Aorta (tissue), 5 donors: ENCODE data around the gene SLX4IP. TPM values are rescaled to one million over a fixed set of nuclear protein-coding genes. Genes with fewer than 3 reads are reported as not detected.

Experiments used
- ATAC-seq: fragments of 200-7000 bp; cut with Tn5 transposase; one replicate; pipeline ENCODE4 v1.9.1; 2022; ENCODE audit warnings: moderate library complexity; ENCODE audit not compliant: low FRiP score
- DNase-seq, 2 donors: peaks; one replicate each; pipeline ENCODE4 v3.0.0-alpha.2; 2020
- H3K27ac ChIP-seq, 2 donors: one replicate each; pipeline ENCODE4 v1.5.1; 2013; ENCODE audit warnings: low read length in 2 of 2, mild to moderate bottlenecking in 2 of 2, moderate library complexity in 2 of 2, control low read depth in 1 of 2, inconsistent platforms in 1 of 2, low read depth in 1 of 2
- H3K27me3 ChIP-seq, 2 donors: one replicate each; pipeline ENCODE4 v1.6.1; 2013; ENCODE audit warnings: control low read depth in 1 of 2, low read length in 1 of 2, mild to moderate bottlenecking in 1 of 2, moderate library complexity in 1 of 2; ENCODE audit not compliant: insufficient read depth in 2 of 2, control insufficient read depth in 1 of 2
- H3K36me3 ChIP-seq, 2 donors: one replicate each; pipeline ENCODE4 v1.6.1; 2013; ENCODE audit warnings: control low read depth in 1 of 2, low read length in 1 of 2, mild to moderate bottlenecking in 1 of 2; ENCODE audit not compliant: insufficient read depth in 2 of 2, control insufficient read depth in 1 of 2
- H3K4me1 ChIP-seq, 2 donors: one replicate each; pipeline ENCODE4 v1.6.1; 2013; ENCODE audit warnings: low read length in 2 of 2, control low read depth in 1 of 2, mild to moderate bottlenecking in 1 of 2, moderate library complexity in 1 of 2; ENCODE audit not compliant: insufficient read depth in 2 of 2, control insufficient read depth in 1 of 2
- H3K4me3 ChIP-seq, 2 donors: one replicate each; pipeline ENCODE4 v1.5.1; 2013; ENCODE audit warnings: low read length in 2 of 2, control low read depth in 1 of 2, mild to moderate bottlenecking in 1 of 2
- H3K9me3 ChIP-seq: one replicate; pipeline ENCODE4 v1.6.1; 2013; ENCODE audit warnings: mild to moderate bottlenecking, low read length; ENCODE audit not compliant: control insufficient read depth
- WGBS, 2 donors: extraction: QIAGEN DNeasy Blood & Tissue Kit; methylation state at CpG; one replicate each; pipeline ENCODE4 v1.1.7; 2013; 5-methylcytosine and 5-hydroxymethylcytosine counted together
- intact Hi-C, 2 donors: fragments of 100-400 bp; cut with DNase I; formaldehyde crosslinking; loops; one replicate each; pipeline versions ENCODE4 v1.14.2 to v1.15.0; 2022
- polyA plus RNA-seq, 2 donors: library from polyadenylated mRNA; stranded (reverse); fragments of 200-250 nt; gene quantifications; one replicate each; pipeline ENCODE4 v1.2.3, GENCODE V29; 2013
- total RNA-seq, 2 donors: library from RNA; stranded (reverse); fragmentation: NEBNext Ultra II Directional; extraction: Animal tissue kit (Norgen Biotek cat#: 25700); gene quantifications; one replicate each; pipeline ENCODE4 v1.2.1, GENCODE V29; 2021
- donor health status: healthy with polysubstance abuse.
- donor health status: Bipolar disorder and iron deficiency.
- donor health status: DM: no; HTN: no; CAD: no.
- donor health status: DM: no; HTN: no; CAD: no.
- donor health status: DM: yes; HTN: yes; CAD: no.

Gene SLX4IP
- total and polyA plus RNA-seq, 4 donors = 1.4 to 5.6 (median 3.3) TPM

GRCh38 chr20:10563935-10564492 lies 128.9 kb downstream of the SLX4IP start:
- H3K4me3 ChIP-seq = no peak overlapping the region
- no peak overlapping the region for H3K27ac ChIP-seq
- peaks cover 0 to 3% of the 10 kb centered on the region in 2 donors for H3K36me3 ChIP-seq
- DNase-seq (no peak), ATAC-seq (no peak)
- H3K9me3 ChIP-seq = no peaks in the 10 kb centered on the region
- WGBS, 2 donors = 93 to 100% methylated on average over 3 of the region's 3 CpGs
- intact Hi-C loops = loop anchor here in 1 of 2 donors (2.0 kb wide), 1 partner anchor 103 kb away; no protein-coding TSS in a partner anchor
- H3K27me3 ChIP-seq = no peaks in the 10 kb centered on the region
- peaks cover 0 to 4% of the 10 kb centered on the region in 2 donors for H3K4me1 ChIP-seq

- intact Hi-C loops = loop anchor here in 1 of 2 donors (2.0 kb wide), 1 partner anchor 101 kb away; no protein-coding TSS in a partner anchor
- WGBS, 2 donors = 53 to 58% methylated on average over 6 of the region's 6 CpGs
- ATAC-seq = peak; percentile 82
- Histone ChIP-seq H3K4me3 (no peak overlapping the region), H3K27me3 (no peaks in the 10 kb centered on the region), H3K4me1 (peaks cover 0 to 4% of the 10 kb centered on the region in 2 donors), H3K9me3 (no peaks in the 10 kb centered on the region), H3K27ac (peak overlapping the region; percentile 87 to 92), H3K36me3 (peaks cover 0 to 3% of the 10 kb centered on the region in 2 donors)
- peak in 1 of 2 donors; percentile 74 for DNase-seq
Observed at GRCh38 chr20:10565191-10565921, 130.3 kb downstream of the SLX4IP start.

DNA sequence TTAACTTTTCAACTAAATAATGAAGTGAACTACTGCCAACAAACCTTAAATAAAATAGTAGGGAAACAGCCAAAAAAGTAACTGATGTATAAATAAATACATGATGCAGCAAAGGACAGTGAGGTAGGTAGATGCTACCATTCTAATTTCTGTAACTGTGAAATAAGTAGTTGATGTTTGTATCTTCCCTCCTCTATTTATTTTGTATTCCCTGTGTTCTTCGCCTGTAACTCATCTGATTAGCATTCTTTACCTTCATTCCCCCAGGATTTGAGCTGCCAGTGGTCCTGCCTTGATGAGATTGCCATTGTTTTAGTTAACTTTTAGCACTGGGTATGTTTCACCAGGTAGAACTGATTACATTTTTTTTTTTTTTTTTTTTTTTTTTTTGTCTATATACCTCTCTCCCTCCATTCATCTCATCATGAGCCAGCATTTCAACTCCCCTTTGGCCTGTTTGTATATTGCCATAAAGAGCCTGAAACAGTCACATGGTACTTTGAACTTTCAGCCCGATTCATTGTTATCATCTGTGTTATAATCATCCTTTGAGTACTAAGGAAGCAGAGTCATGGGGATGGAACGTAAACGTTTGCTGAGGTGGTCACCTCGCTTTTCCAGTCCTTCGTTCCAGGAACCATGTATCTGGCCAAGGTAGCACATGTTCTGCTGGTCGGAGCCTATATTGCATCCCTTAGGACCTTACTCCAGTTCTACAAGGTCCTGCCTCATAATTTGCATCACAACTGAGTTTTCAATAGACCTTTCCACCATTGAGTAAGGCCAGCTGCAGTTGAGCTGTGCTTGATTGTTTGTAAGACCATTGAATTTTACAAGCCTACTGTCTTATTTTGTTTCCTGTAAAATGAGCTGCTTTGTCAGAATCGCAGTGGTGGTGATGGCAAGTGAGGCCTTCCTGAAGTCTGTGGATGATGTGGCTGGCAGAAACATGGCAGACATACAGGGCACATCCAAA lies 131.1 kb downstream of the SLX4IP start:
- intact Hi-C loops = loop anchor here in 1 of 2 donors (2.0 kb wide), 1 partner anchor 101 kb away; no protein-coding TSS in a partner anchor
- WGBS, 2 donors = 91 to 92% methylated on average over 8 of the region's 8 CpGs
- DNase-seq (no peak), ATAC-seq (no peak)
- Histone ChIP-seq H3K27me3 (no peaks in the 10 kb centered on the region), H3K4me1 (peaks cover 0 to 4% of the 10 kb centered on the region in 2 donors), H3K36me3 (peaks cover 0 to 3% of the 10 kb centered on the region in 2 donors), H3K4me3 (no peak overlapping the region), H3K27ac (peak overlapping the region; percentile 34 to 87), H3K9me3 (no peaks in the 10 kb centered on the region)

- Histone ChIP-seq H3K4me3 (no peak overlapping the region), H3K36me3 (peaks cover 0 to 3% of the 10 kb centered on the region in 2 donors), H3K27me3 (no peaks in the 10 kb centered on the region), H3K9me3 (no peaks in the 10 kb centered on the region), H3K27ac (no peak overlapping the region), H3K4me1 (peaks cover 2 to 4% of the 10 kb centered on the region in 2 donors)
- 94 to 98% methylated on average over 3 of the region's 3 CpGs for WGBS, 2 donors
- intact Hi-C loops = no loop called here
- no peak for DNase-seq
- no peak for ATAC-seq
Observed at GRCh38 chr20:10568032-10568431, 132.9 kb downstream of the SLX4IP start.

GRCh38 chr20:10571313-10571815 lies 136.3 kb downstream of the SLX4IP start:
- no peaks in the 10 kb centered on the region for H3K9me3 ChIP-seq
- DNase-seq = no peak
- peaks cover 0 to 3% of the 10 kb centered on the region in 2 donors for H3K36me3 ChIP-seq
- no peaks in the 10 kb centered on the region for H3K27me3 ChIP-seq
- ATAC-seq = no peak
- WGBS, 2 donors = 29 to 41% methylated on average over 1 of the region's 1 CpG
- intact Hi-C loops = no loop called here
- peaks cover 0 to 4% of the 10 kb centered on the region in 2 donors for H3K4me1 ChIP-seq
- H3K4me3 ChIP-seq = no peak overlapping the region
- H3K27ac ChIP-seq = no peak overlapping the region

- peak overlapping the region; percentile 46 to 86 for H3K27ac ChIP-seq
- DNase-seq = no peak
- H3K36me3 ChIP-seq = no peaks in the 10 kb centered on the region
- no peak for ATAC-seq
- no peaks in the 10 kb centered on the region for H3K9me3 ChIP-seq
- intact Hi-C loops = no loop called here
- no peaks in the 10 kb centered on the region for H3K27me3 ChIP-seq
- 10 to 11% methylated on average over 8 of the region's 8 CpGs for WGBS, 2 donors
- H3K4me1 ChIP-seq = peaks cover 0 to 4% of the 10 kb centered on the region in 2 donors
- no peak overlapping the region for H3K4me3 ChIP-seq
Observed at GRCh38 chr20:10572853-10573252, 137.7 kb downstream of the SLX4IP start.

- no peaks in the 10 kb centered on the region for H3K9me3 ChIP-seq
- no peaks in the 10 kb centered on the region for H3K36me3 ChIP-seq
- H3K4me3 ChIP-seq = no peak overlapping the region
- H3K27ac ChIP-seq = peak overlapping the region; percentile 46 to 61
- no peaks in the 10 kb centered on the region for H3K27me3 ChIP-seq
- DNase-seq = no peak
- WGBS, 2 donors = 3 to 7% methylated on average over 2 of the region's 2 CpGs
- ATAC-seq = no peak
- peaks cover 0 to 4% of the 10 kb centered on the region in 2 donors for H3K4me1 ChIP-seq
- intact Hi-C loops = no loop called here
Observed at GRCh38 chr20:10573273-10573950, 138.3 kb downstream of the SLX4IP start.

GRCh38 chr20:10573951-10574339 lies 138.8 kb downstream of the SLX4IP start:
- ATAC-seq = no peak
- intact Hi-C loops = no loop called here
- Histone ChIP-seq H3K4me1 (peaks cover 0 to 4% of the 10 kb centered on the region in 2 donors), H3K27me3 (no peaks in the 10 kb centered on the region), H3K4me3 (no peak overlapping the region), H3K27ac (peak overlapping the region in 1 of 2 donors; percentile 28), H3K36me3 (no peaks in the 10 kb centered on the region), H3K9me3 (no peaks in the 10 kb centered on the region)
- 27 to 48% methylated on average over 1 of the region's 1 CpG for WGBS, 2 donors
- no peak for DNase-seq
